HCEC 1CT (cell line): ENCODE measurements around the gene ARHGAP5.
A peak's percentile ranks its signal among the peaks of the same experiment; 100 is the strongest.

ENCODE experiments used
- DNase-seq: peaks from one replicate; pipeline ENCODE4 v3.0.0-alpha.2; 2017

The ARHGAP5 gene

DNA sequence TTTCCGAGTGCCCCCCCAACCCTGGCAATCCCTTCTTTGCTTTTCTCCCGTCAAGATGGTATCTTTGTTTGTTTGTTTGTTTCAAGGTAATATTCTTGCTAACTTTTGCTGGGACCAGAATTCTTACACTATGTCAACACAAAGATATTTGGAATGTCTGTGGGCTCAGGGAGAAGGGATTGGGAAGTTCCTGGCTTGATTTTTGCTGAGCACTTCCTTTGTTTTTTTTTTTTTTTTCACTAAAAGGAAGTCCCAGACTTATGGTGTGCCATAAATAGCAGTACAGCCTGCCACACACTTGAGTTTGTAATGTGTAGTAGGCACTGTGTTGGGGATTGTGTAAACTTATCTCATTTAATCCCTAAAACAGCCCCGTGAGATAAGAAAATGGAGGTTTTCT is 113.6 kb downstream of the ARHGAP5 start:
- DNase-seq: peak; percentile 1

DNA sequence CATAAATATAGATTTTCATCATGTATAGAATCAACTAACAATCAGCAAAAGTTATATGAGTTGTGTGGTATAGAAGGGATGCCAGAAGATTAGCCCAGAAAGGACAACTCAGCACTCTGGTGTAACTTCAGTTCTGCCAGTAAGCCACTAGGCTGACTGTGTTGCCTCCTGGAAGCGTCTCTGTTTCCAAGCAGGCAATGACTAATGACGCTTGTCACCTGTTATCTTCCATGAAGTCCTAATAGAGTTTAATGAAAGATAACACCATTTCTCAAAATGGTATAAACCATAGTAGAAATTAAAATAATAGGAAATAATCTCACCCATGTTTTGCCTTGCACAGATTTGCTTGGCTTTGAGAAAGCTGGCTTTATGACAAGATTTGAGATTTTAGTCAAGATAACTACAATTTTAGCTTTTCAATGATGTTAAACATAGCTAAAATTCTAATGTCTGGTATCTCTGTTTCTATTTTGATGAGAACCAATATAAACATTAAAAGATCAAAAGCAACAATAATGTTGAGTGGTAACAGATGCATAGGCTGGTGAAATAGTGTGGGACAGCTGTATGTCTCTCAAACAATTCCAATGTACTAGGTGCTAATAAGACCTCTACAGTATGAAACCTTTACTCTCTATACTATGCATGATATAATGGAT is 115.7 kb downstream of the ARHGAP5 start:
- no peak for DNase-seq

DNA sequence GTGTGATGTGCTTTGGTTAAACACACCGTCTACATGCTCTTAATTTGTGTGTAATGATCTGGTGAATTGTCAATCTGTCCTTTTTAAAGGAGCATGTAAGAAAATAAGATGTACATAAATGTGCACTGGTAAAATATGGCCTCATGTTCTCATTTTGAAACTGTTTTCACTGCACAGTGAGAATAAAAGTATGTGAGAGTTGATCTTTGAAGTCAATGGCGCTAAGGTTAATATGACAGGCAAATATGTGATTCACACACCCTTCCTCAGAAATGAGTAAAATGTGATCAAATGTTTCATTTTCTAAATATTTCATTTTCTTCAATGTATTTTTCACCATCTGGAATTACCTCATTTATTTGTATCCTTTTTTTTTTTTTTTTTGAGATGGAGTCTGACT is 116.4 kb downstream of the ARHGAP5 start:
- DNase-seq: no peak

DNA sequence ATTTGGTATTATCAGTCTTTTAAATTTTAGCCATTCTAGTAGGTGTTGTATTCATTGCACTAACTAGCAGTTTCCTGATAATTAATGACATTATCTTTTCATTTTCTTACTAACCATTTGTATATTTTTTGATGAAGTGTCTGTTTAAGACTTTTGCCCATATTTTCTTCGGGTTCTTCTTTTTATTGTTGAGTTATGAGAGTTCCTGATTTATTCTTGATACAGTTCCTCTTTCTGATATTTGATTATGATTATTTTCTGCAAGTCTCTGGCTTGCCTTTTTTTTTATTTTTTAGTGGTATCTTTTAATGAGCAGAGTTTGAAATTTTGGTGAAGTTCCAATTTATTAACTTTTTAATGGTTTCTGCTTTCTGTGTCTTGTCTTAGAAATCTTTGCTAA is 118.5 kb downstream of the ARHGAP5 start:
- no peak for DNase-seq

DNA sequence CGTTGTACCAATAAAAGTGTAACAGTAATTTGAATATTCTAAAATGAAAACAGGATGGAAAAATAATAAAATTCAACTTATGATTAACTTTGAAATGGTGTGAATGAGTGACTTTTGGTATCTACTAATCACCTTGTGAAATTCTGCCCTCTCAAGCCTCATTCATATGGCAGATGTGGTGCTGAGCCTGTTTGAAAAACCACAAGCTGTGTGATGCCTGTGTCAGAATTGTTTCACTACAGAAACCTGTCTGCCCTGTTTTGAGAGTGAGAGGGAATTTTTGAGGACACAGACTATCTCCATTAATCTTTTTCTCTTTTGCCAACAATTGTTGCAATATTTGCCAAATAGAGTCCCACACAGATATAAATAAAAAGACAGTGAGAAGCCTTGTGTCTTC is 120.8 kb downstream of the ARHGAP5 start:
- DNase-seq: no peak

DNA sequence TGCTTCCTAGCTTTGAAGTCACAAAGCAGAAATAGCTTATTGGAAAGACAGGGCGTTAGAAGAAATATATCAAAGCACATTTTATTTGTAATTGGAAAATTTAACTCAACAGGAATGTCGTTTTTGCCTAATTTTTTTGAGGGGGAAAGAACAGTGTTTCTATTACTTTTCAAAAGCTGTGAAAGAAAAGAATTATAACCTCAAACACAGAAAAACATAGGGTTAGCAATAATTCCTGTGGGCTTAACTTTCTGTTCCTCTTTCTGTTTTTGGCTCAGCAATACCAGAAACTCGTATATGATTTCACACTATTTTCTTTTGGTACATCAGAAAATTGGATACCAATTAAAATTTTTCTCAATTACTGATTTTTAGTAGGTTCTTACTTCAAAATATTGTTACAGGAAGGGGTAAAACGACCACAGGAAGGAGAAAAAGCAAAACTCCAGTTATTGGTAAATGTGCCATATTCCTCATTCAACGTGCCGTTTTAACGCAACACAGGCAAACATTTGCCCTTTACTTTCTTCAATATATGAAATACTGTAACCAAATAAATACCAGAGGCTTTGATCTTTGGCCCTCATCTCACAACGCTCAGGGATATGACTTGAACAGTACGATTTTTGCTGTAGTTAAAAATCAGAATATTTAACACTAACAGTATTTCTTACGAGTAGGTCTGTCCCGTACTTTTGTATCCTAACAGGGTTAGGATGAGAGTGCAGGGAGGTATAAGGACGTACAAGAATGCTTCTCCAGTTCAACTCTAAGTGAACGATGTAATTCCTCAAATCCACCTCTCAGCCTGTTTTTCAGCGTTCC is 123.5 kb downstream of the ARHGAP5 start:
- DNase-seq: no peak

DNA sequence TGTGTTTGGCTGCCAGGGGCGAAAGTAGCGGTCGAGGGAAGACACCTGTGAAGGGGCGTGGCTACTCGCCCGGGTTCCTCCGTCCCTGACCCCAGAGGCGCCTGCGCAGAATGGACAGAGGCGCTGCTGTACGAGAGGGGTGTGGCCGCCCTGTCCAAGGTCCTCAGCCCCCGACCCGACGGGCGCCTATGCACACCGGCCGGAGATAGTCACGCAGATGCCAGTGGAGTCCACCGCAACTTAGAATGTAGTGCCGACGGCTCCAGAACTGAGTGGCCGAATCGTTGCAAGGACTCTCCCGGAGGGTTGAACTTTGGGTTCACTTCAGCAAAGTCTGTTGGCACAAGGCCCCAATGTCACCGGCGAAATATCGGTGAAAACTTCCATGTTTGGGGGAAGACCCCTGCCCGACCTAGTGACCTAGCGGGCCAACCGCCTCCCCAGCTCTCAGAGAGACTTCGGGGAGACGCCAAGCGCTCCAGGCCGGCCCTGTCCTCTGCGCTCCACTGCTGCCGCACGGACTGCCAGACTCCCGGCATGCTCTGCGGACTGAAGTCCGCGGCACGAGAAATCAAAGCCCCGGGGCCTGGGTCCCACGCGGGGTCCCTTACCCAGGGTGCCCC is 124.2 kb downstream of the ARHGAP5 start:
- DNase-seq: peak; percentile 47

DNA sequence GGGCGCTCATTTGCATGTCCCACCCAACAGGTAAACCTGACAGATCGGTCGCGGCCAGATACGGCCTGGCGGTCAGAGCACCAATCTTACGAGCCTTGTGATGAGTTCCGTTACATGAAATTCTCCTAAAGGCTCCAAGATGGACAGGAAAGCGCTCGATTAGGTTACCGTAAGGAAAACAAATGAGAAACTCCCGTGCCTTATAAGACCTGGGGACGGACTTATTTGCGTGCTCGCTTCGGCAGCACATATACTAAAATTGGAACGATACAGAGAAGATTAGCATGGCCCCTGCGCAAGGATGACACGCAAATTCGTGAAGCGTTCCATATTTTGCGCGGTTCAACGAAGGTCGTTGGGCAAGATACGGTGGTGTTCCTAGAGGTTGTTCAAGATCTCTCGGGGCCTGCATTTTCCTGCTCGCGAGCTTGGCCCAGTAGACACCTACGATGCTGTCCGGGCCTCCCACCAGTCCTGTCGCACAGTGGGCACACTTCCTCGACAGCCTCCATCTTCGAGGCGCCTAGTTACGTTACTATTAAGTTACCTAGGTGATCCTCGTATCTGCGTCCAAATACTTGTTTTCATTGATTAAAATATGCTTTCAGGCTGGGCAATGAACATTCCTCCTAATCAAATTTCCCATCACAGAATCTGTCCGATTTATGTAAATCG is 124.8 kb downstream of the ARHGAP5 start, which contains the start of gene RNU6-7:
RNU6-7 (plus strand) TSS at position 230 of the 675 bp plus-strand sequence.
- no peak for DNase-seq

DNA sequence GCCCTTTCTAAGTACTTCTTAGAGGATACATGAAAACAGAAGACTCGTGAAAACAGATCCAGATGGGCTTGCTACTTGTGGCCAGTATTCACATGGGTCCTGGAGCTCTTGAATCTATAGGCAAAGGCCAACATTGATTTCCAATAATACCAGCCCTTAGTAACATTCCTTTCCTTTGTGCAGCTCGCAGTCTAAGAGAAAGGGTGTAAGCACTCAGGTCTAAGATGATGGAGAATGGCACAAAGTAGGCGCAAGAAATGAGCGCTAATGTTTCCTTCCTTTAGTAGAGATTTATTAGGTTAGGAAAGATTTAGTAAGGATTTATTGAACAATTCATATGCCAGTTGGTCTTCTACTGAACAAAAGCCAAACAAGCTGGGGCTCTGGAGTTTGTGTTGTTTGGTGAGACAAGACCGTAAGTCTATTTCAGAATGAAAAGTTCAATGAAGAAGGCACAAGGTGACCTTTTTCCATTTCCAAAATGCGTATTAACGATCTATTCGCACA is 125.4 kb downstream of the ARHGAP5 start:
- DNase-seq: peak; percentile 25

DNA sequence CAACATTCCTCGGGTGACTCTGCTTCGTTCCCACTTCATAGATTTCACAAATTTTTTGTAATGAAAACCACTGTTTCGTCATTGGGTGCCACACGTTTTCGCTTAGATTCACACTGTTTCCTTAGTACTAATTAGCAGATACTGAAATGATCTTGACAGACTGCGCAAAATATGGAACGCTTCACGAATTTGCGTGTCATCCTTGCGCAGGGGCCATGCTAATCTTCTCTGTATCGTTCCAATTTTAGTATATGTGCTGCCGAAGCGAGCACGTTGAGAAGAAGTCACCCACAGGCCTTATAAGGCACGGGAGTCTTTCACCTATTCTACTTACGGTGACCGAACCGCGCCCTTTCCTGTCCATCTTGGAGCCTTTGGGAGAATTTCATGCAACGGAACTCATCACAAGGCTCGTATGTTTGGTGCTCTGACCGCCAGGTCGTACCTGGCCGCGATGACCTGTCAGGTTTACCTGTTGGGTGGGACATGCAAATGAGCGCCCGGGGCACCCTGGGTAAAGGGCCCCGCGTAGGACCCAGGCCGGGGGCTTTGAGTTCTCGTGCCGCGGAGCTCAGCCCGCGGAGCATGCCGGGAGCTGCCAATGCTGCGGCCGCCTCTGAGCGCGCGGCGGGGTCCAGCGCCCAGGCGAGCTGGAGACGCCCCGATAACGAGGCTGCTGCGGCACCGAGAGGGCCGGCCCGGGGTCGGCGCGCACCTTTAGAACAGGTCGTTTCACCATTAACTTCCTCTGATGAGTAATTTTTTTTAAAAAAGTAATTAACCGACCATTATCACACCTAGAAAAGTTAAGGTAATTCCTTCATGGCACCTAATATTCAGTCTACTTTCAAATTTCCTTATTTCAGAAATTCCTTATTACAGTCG is 126.1 kb downstream of the ARHGAP5 start, which contains the start of gene RNU6-8:
RNU6-8 (minus strand) TSS at position 272 of the 885 bp plus-strand sequence.
- peak; percentile 66 for DNase-seq

DNA sequence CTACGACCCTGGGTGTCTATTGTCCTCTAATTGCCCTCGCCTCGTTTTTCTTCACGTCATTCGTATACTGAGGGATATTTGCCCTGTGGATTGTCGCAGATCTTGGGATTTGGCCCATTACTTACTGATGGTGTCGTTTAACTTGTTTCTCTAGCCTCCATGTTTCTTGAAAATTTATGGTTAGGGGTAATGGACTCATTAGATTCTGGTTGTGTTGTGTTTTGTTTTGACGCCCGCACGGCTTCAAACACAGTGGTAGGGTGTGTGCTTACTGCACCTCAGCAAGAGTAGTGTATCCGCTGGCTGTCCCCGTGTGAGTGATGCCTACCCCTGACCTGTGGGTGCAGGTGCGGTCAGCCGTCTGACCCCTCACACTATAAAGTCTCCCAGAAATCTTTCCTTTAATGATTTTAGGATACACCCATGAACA is 126.8 kb downstream of the ARHGAP5 start:
- DNase-seq: no peak

DNA sequence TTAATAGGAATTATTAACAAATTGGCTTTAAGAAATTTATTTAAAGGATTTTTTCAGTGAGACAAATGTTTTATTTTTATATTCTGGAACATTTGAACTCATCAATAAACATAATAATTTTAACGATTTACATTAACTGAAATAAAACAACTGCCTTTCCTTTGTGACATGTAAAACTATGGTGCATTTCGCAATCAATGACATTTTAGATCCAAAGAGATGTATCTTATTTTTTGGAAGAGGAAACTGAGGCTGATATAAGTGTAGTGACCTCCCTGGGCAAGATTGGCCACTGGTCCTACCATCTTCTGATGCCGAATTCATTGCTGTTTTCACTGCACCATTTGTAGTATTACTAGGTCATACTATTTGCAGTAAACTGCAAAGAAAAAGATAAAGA is 128.4 kb downstream of the ARHGAP5 start:
- DNase-seq: no peak

DNA sequence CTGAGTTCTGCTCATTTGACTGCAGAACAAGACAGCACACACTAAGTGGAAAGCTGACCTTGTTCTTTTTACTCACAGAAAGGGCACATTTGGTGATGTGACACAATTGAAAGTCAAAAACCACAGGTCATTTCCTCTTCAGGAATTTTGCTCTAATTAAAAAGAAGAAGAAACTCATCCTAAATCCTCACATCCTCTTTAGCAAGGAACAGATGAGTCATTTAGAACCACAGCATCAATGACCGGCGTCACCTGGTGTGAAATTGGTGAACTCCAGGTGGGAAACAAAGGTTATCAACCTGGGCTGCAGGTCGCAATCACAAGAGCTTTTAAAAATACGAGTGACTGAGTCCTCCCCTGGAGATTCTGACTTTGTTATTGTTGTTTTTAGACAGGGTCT is 128.9 kb downstream of the ARHGAP5 start:
- no peak for DNase-seq

DNA sequence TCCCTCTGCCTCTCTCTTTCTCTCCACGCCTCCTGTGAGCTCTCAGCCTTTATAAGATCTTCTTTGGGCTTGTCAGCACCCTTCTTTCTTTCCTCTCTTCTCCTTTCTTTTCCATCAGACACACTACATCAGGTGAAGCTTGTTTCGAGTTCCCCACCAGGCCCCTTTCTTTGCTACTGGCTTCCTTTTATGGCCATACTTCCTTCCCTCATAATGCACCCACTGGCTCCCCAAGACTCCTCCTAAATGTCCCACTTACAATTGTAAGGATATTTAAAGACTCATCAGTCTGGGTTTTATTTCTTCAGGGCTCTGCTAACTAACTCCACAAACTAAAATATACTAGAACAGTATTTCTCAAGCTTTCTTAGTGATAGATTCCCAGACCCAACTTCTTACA is 129.4 kb downstream of the ARHGAP5 start:
- no peak for DNase-seq

DNA sequence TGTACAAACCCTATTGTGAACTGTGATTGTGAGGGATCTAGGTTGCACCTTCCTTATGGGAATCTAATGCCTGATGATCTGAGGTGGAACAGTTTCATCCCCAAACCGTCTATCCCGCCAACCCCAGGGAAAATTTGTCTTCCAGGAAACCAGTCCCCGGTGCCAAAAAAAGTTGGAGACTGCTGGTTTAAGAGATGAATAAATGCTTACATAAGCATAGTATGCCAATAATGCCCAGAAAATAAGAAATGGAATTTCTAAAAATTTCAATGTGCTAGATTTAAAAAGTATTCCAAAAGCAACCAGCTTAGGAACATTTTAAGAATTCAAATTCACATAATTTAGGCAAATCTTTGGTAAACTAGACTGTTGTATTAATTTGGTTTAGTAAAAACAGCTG is 131.4 kb downstream of the ARHGAP5 start:
- DNase-seq: no peak
